Measurements from ENCODE around the gene ELMOD3.

- TF ChIP-seq, protein P1, sequence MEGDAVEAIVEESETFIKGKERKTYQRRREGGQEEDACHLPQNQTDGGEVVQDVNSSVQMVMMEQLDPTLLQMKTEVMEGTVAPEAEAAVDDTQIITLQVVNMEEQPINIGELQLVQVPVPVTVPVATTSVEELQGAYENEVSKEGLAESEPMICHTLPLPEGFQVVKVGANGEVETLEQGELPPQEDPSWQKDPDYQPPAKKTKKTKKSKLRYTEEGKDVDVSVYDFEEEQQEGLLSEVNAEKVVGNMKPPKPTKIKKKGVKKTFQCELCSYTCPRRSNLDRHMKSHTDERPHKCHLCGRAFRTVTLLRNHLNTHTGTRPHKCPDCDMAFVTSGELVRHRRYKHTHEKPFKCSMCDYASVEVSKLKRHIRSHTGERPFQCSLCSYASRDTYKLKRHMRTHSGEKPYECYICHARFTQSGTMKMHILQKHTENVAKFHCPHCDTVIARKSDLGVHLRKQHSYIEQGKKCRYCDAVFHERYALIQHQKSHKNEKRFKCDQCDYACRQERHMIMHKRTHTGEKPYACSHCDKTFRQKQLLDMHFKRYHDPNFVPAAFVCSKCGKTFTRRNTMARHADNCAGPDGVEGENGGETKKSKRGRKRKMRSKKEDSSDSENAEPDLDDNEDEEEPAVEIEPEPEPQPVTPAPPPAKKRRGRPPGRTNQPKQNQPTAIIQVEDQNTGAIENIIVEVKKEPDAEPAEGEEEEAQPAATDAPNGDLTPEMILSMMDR (IDR thresholded peaks at IDR 0.05): no peak
- TF ChIP-seq PHF8 (IDR thresholded peaks at IDR 0.05; ENCODE audit: borderline replicate concordance, low read depth) (no peak), PBX3 (IDR thresholded peaks at IDR 0.05) (no peak), MYC (IDR thresholded peaks at IDR 0.05; ENCODE audit: borderline replicate concordance, low read length) (no peak)
Observed at GRCh38 chr2:85399183-85399455, 44.5 kb downstream of the ELMOD3 start.

Data from A549 (cell line).